COLO668 (cell line): Measurements from ENCODE around the gene CST1.
"Not testable (repeated sequence)": the region's sequence is repeated elsewhere in the genome, so short reads cannot be mapped to it uniquely, and the experiment has no call there.

ENCODE experiments used
- DNase-seq: peaks from one replicate; lab custom pipeline; 2025; ENCODE audit not compliant: unreplicated experiment; lab: John Stamatoyannopoulos, UW

Gene CST1

DNA sequence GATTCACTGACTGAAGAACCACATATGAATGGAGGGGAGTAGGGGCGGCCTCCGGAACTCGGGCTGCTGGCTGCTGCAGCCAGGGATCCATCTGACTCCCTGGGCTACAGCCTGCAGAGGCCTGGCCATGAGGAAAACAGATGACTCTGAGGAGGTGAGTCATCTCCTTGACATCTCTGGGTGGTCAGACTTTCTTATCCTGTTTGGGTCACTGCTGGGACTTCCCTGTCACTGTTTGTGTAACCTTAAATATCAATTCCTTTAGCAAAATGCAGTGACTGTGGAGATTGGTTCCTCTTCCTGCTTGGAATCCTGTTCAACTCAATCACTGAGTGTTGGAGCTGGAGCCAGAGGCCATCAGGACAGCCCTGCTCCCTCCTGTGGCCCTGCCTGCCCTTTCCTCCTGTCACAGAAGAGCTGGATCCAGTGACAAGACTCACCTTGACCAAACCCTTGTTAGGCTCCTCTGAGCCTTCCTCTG, 4.4 kb upstream of the CST1 start:
- not testable (repeated sequence) for DNase-seq

DNA sequence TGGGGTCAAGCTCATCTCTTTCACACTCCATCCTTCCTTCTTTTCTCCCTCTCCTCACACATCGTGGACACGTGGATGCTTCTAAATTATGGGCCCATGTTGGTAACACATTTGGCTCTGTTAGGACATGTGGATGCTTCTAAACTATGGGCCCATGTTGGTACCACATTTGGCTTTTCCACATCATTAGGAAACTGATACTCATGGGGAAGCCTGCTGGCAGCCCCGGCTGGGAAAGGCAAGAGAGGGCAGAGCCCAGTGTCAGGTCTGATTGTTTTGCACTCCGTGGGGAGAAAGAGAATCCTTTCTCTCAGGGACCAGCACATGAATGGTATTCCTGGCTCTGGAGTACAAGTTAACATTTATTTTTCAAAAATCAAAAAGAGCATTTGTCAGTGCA, 4.0 kb upstream of the CST1 start:
- DNase-seq, result no peak

GRCh38 chr20:23753589-23753988, 2.9 kb upstream of the CST1 start:
- no peak for DNase-seq

DNA sequence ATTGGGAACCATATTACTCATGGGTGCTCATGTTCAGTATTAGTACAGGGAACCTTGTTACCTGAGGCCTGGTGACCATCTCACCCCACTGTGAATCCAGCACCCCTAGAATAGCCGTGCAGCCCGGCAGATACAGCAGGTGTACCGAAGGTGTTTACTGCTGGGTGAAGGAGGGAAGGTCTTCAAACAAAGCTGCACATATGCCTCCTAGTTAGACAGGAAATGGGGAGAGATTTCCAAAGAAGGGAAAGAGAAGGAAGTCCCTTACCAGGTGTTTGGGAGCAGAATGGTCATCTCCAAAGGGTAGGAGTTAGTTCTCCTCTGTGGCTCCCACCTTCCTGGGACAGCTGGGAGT, 2.4 kb upstream of the CST1 start:
- no peak for DNase-seq

GRCh38 chr20:23752481-23753193, 1.9 kb upstream of the CST1 start:
- DNase-seq, result no peak

GRCh38 chr20:23752019-23752418, 1.3 kb upstream of the CST1 start:
- DNase-seq, result no peak

GRCh38 chr20:23749746-23750145, 989 bp downstream of the CST1 start:
- no peak for DNase-seq

DNA sequence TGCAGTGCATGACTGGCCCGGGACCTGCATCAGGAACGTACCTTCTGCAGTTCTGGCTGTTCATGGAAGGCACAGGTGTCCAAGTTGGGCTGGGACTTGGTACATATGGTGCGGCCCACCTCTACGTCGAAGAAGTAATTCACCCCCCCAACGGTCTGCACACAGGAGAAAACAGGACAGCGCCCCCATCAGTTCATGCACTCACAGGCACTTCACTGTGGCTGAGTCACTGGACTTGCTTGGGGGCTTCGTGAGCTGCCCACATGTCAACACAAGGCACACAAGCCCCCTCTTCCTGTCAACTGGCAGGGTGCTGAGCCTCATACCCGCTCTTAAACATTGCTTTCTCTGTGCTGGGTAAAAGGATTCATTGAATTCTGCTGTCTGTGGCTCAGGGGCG, 1.8 kb downstream of the CST1 start:
- DNase-seq, result not testable (repeated sequence)

DNA sequence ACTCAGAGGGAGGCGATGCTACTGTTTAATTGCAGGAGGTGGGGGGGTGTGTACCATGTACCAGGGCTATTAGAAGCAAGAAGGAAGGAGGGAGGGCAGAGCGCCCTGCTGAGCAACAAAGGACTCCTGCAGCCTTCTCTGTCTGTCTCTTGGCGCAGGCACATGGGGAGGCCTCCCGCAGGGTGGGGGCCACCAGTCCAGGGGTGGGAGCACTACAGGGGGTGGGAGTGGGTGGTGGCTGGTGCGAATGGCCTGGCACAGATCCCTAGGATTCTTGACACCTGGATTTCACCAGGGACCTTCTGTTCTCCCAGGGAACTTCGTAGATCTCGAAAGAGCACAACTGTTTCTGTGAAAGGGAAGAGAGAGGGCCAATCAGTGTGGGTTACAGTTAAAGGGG, 3.2 kb downstream of the CST1 start:
- DNase-seq, result not testable (repeated sequence)

DNA sequence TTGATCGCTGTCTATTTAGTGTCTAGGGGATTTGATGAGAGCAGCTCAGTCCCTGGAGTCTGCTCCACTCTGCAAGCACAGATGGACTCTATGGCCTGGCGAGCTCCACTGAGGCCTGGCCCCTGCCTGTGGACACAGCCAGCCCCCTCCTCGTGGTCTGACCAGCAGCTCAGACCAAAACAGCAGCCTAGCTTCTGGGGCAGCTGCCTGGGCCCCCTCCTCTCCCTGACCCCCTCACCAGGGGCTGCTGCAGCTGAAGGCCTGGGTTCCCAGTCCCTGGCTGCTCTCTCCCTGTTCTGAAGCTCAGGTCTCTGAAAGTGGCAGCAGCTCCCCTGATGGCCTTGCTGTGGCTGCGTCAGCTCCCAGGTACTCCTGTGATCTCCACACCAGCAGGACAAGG, 3.6 kb downstream of the CST1 start:
- not testable (repeated sequence) for DNase-seq

DNA sequence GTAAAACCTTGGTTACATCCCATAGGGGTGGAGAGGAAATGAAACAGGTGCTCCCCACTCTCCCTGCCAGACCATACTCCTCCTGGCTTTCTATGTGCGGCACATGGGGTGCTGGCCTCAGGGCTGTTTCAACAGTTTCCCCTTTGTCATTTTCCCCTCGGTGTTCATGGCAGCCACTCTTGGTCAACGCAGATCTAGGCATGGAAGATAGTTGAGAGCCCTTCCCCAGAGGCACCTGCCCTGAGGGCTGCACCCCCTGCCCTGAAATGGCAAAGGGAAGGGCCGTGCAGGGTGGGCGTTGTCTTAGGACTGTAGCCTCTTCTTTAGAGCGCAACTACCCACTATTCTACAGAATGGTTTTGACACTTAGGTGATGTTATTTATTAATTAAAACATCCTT, 4.4 kb downstream of the CST1 start:
- DNase-seq, result no peak

DNA sequence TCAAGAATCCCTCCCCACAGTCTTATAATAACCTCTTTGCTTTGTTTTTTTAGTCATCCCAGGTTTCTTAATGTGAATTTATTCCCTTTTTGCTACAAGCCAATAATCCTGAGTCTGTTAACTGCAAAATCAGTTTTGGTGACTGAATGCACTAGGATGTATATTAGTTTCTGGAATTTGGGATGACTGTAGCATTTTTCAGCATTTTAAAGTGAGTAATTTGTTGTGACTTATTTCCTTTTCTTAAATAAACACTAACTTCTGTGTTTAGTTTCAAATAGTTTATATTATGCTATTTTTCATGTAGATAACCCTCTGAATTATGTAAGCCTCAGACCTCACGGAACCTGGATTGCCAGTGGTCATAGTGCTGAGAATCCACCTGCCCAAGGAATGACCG, 5.5 kb downstream of the CST1 start:
- DNase-seq, result no peak

GRCh38 chr20:23744817-23745216, 5.9 kb downstream of the CST1 start:
- no peak for DNase-seq

DNA sequence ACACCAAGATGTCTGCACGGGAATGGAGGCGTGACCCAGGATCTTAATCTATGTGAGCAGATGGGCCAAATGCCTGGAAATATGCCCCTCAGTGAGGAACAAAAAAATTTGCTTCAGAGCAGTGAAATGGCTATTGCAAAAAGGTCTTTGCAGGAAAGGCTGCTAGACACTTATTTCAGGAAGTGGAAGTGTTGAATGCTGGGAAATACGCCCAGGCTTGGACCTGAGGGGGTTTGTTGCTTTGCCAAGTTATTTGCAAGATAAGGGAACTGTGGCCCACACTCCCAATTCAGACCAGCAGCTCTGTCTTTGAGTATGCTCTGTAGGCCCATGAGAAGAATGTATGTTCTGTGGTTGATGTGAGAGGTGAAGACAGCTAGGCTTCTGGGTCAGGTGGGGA, 15.3 kb downstream of the CST1 start:
- DNase-seq, result not testable (repeated sequence)

DNA sequence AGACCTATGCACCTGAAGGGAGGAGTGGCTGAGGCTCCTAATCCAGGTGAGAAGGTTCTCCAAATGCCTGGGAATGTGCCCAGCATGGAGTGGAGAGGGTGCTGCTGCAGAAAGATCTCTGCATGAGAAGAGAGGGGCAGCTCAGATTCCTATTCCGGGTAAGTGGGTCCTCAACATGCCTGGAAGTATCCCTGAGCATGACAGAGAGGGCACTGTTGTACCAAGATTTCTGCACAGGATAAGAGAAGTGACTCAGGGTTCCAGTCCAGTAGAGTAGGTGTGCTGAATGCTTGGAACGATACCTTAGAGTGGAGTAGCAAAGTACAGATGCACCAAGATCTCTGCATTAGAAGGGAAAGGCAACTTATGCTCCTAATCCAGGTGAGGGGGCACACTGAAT, 15.8 kb downstream of the CST1 start:
- not testable (repeated sequence) for DNase-seq

DNA sequence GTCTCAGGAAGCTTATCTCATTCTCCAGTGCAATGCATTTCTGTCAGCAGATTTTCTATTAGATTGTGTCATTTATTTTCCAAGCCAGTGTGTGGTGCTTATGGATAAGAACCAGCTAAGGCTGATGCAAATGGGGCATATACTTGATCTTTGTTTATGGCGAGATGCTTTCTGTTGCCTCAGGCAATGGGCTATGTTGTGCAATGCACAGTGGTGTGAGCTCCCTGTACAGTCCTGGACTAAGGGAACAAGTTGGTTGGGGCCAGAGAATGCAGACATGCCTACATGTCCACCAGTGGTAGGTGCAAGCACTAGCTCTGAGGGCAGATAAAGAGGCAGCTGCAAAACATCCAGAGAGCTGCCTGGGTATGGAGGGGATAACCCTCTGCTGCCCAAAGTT, 16.3 kb downstream of the CST1 start:
- not testable (repeated sequence) for DNase-seq

GRCh38 chr20:23727016-23727415, 23.7 kb downstream of the CST1 start:
- no peak for DNase-seq

GRCh38 chr20:23725102-23725501, 25.6 kb downstream of the CST1 start:
- DNase-seq, result no peak

DNA sequence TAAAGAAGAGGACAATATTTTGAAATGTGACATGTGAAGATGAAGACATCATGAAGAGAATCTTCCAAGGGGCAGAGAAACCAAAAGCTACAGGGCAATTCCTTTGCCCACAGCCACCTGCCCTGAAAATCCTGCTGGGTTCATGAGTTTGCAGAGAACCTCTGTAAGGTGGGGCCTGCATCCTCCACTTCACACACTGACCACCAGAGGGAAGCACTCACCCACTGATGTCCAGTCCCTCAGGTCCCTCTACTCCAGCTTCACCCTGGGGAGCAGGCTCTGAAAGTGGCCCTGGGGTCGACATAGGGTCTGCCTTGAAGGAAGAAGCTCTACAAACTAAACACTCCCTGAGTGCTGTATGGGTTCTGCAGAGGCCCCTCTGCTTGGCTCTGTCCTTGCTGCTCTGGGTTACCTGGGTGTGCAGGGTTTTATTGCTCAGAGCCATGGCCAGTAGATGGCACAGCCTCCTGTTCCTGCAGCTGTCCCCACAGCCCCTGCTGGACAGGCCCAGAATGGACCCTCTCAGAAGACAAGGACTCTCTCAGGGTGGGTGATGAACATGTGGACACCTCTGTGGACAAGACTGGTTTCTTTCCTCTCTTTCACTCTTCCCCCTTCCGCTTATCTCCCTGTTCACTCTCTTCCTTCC, 27.0 kb downstream of the CST1 start:
- peak; percentile 11 for DNase-seq

DNA sequence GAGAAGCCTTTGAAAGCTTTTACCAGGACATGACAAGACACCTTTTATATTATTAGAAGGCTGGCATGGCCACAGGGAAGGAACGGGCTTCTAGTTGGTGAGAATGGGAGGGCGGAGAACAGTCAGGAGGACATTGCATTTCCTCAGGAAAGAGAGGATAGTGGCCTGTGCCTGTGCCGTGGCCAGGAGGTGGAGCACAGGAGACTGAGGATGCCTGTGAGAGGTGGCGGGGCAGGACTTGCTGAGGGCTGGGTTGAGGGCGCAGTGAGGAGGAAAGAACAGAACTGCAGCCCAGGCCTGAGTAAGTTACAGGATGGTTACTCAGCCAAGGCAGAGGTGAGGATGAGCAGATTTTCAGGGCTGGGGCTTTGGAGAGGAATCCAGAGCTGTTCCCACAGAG, 27.9 kb downstream of the CST1 start:
- not testable (repeated sequence) for DNase-seq

DNA sequence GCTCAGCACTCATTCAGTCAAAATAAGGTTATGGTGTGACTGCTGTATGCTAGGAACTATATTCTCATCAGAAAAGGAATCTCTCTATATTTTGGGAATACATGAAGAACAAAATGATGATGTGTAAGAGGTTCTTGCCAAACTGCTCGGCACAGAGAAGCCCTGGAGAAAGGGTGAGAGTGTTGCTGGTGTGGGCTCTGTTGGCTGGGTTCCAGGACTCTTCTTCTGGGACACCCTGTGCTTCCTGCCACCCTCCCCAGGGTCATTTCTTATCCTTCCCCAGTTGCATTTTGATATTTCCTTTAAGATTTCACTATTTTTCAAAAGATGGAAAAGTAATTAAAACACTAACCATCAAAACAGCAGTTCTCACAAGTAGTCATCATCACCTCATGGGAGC, 28.8 kb downstream of the CST1 start:
- no peak for DNase-seq

- DNase-seq, result not testable (repeated sequence)
Measured at GRCh38 chr20:23719351-23719750, 31.4 kb downstream of the CST1 start.

GRCh38 chr20:23711778-23712177, 39.0 kb downstream of the CST1 start:
- not testable (repeated sequence) for DNase-seq
